DOHH2 (cell line): ENCODE measurements around the gene PC.

Source experiments
- H3F3A ChIP-seq: fragments of 200-600 bp; sonication (generic), shearing (Covaris generic); 2 replicates; pipeline ENCODE4 v1.6.0; 2016; ENCODE audit warnings: antibody characterized with exemption, mild to moderate bottlenecking; ENCODE audit not compliant: control insufficient read depth, insufficient read depth
- H3K27ac ChIP-seq: fragments of 200-600 bp; sonication (generic); 2 replicates; pipeline ENCODE4 v1.5.1; 2014; ENCODE audit warnings: low read depth, mild to moderate bottlenecking, low read length, moderate library complexity
- H3K27me3 ChIP-seq: fragments of 200-600 bp; sonication (generic); 2 replicates; pipeline ENCODE4 v1.6.1; 2014; ENCODE audit warnings: mild to moderate bottlenecking, low read length, mixed read lengths; ENCODE audit not compliant: control insufficient read depth
- H3K36me3 ChIP-seq: fragments of 200-600 bp; sonication (generic); 2 replicates; pipeline ENCODE4 v1.6.1; 2014; ENCODE audit warnings: mild to moderate bottlenecking, low read length, moderate library complexity, mixed read lengths; ENCODE audit not compliant: control insufficient read depth
- H3K4me1 ChIP-seq: fragments of 200-600 bp; sonication (generic); 2 replicates; pipeline ENCODE4 v1.6.1; 2014; ENCODE audit warnings: mild to moderate bottlenecking, low read length, mixed read lengths; ENCODE audit not compliant: control insufficient read depth
- H3K4me2 ChIP-seq: fragments of 200-600 bp; sonication (generic); 2 replicates; pipeline ENCODE4 v1.6.0; 2014; ENCODE audit warnings: mild to moderate bottlenecking, low read length, moderate library complexity
- H3K4me3 ChIP-seq: fragments of 200-600 bp; sonication (generic); 2 replicates; pipeline ENCODE4 v1.5.1; 2014; ENCODE audit warnings: mild to moderate bottlenecking, low read length, mixed read lengths
- H3K79me2 ChIP-seq: fragments of 200-600 bp; sonication (generic); 2 replicates; pipeline ENCODE4 v1.6.1; 2014; ENCODE audit warnings: mild to moderate bottlenecking, low read length, mixed read lengths; ENCODE audit not compliant: control insufficient read depth
- H3K9me2 ChIP-seq: fragments of 200-600 bp; sonication (generic); replicated peaks from 2 replicates; pipeline ENCODE4 v1.6.1; 2014; ENCODE audit warnings: mild to moderate bottlenecking, low read length, mixed read lengths; ENCODE audit not compliant: control insufficient read depth
- H3K9me3 ChIP-seq: fragments of 200-600 bp; sonication (generic); 2 replicates; pipeline ENCODE4 v1.6.1; 2014; ENCODE audit warnings: antibody characterized with exemption, low read length, mixed read lengths; ENCODE audit not compliant: control insufficient read depth, insufficient read depth
- H4K20me1 ChIP-seq: fragments of 200-600 bp; sonication (generic); 2 replicates; pipeline ENCODE4 v1.6.0; 2014; ENCODE audit warnings: low read depth, mild to moderate bottlenecking, antibody characterized with exemption, low read length, moderate library complexity; ENCODE audit not compliant: control insufficient read depth, insufficient read depth
- CTCF ChIP-seq: fragments of 200-600 bp; sonication (generic); IDR thresholded peaks from one replicate; pipeline ENCODE4 v1.5.1; 2014; ENCODE audit warnings: antibody characterized with exemption, mild to moderate bottlenecking, low read depth, low read length; ENCODE audit not compliant: poor library complexity, severe bottlenecking
- EZH2phosphoT487 ChIP-seq: fragments of 200-600 bp; sonication (generic); IDR thresholded peaks from 2 replicates; pipeline ENCODE4 v1.6.1; 2017; ENCODE audit warnings: borderline replicate concordance, mild to moderate bottlenecking, antibody characterized with exemption, low read length, moderate library complexity, mixed read lengths

PC gene

GRCh38 chr11:66970807-66971442 lies 12.7 kb upstream of the PC start:
- no peak for TF ChIP-seq CTCF
- no peak for TF ChIP-seq EZH2phosphoT487
- Histone ChIP-seq H3K79me2 (no peaks in the 10 kb centered on the region), H3K4me2 (no peak overlapping the region), H3K27ac (no peak overlapping the region), H3K9me2 (no peaks in the 10 kb centered on the region), H3K36me3 (no peaks in the 10 kb centered on the region), H3K9me3 (no peaks in the 10 kb centered on the region), H3K27me3 (peaks cover 10% of the 10 kb centered on the region; the same call in 1 of the 2 replicates), H4K20me1 (no peaks in the 10 kb centered on the region), H3K4me3 (no peak overlapping the region), H3K4me1 (no peaks in the 10 kb centered on the region), H3F3A (no peaks in the 10 kb centered on the region)

GRCh38 chr11:66970371-66970806 lies 12.2 kb upstream of the PC start:
- Histone ChIP-seq H3K4me2 (no peak overlapping the region), H3K27me3 (peaks cover 10% of the 10 kb centered on the region; the same call in 1 of the 2 replicates), H3K9me2 (no peaks in the 10 kb centered on the region), H3K27ac (no peak overlapping the region), H3K4me1 (no peaks in the 10 kb centered on the region), H3K4me3 (no peak overlapping the region), H3F3A (no peaks in the 10 kb centered on the region), H3K36me3 (no peaks in the 10 kb centered on the region), H4K20me1 (no peaks in the 10 kb centered on the region), H3K9me3 (no peaks in the 10 kb centered on the region), H3K79me2 (no peaks in the 10 kb centered on the region)
- TF ChIP-seq CTCF (no peak), EZH2phosphoT487 (no peak)

- H4K20me1 ChIP-seq, result no peaks in the 10 kb centered on the region
- H3F3A ChIP-seq, result no peaks in the 10 kb centered on the region
- H3K4me1 ChIP-seq, result no peaks in the 10 kb centered on the region
- H3K4me3 ChIP-seq, result no peak overlapping the region
- TF ChIP-seq EZH2phosphoT487 (no peak), CTCF (no peak)
- no peaks in the 10 kb centered on the region for H3K9me2 ChIP-seq
- H3K79me2 ChIP-seq, result no peaks in the 10 kb centered on the region
- H3K9me3 ChIP-seq, result no peaks in the 10 kb centered on the region
- no peaks in the 10 kb centered on the region for H3K36me3 ChIP-seq
- no peak overlapping the region for H3K4me2 ChIP-seq
- peaks cover 12% of the 10 kb centered on the region; the same call in 1 of the 2 replicates for H3K27me3 ChIP-seq
- H3K27ac ChIP-seq, result no peak overlapping the region
These were observed 11.5 kb upstream of the PC start for GRCh38 chr11:66969584-66970225.
